ENCODE results near the gene ADGRD1. TPM values are rescaled to one million over a fixed set of nuclear protein-coding genes. Genes with fewer than 3 reads are reported as not detected.
A peak's percentile ranks its signal among the peaks of the same experiment; 100 is the strongest.

Gene ADGRD1
- polyA plus RNA-seq, 3 donors, result 4.7 to 17.9 (median 4.9) TPM

DNA sequence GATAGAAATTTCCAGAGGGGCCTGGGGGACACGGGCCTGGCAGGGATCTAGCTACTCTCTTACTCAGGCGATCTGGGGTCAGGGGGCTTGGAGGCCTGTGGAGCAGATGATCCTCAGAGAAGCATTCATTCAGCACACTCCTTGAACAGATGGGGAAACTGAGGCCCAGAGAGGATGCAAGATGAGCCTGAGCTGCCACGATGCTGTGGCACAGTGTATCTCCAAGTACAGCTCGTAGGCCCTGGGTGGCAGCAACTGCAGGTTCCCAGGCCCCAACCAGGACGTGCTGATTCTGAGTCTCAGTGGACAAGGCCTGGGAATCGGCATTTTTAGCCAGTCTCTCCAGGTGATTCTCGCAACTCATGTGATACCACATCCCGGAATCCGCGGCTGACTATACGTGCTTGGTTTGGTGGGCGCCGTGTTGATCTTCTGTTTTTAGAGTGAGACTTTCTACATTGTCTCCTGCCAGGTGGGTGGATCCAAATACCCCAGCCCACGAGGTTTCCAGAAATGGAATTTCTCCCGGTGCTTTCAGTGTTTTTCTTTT is 22.5 kb downstream of the ADGRD1 start:
- H2AFZ ChIP-seq (ENCODE audit: insufficient read depth, low read depth, low read length, poor library complexity, severe bottlenecking), result no peak overlapping the region
- Mint-ChIP-seq H3K4me3 (no peak overlapping the region), H3K9me3 (peaks cover 2 to 6% (median 4%) of the 10 kb centered on the region in 7 donors), H3K4me1 (peaks cover 62% of the 10 kb centered on the region), H3K36me3 (peaks cover 57 to 59% of the 10 kb centered on the region in 2 donors), H3K27me3 (ENCODE audit: low read depth in 3 of 3) (peaks cover 0 to 2% (median 0%) of the 10 kb centered on the region in 3 donors), H3K27ac (no peak overlapping the region)
- H4K20me1 ChIP-seq (ENCODE audit: insufficient read depth, low read length), result no peaks in the 10 kb centered on the region
- no peak overlapping the region for H3K4me3 ChIP-seq (replicated peaks in 1 of 3; ENCODE audit: low read depth in 2 of 3, low read length in 3 of 3)
- H3K4me2 ChIP-seq (replicated peaks; ENCODE audit: extremely low read depth, low read length, poor library complexity, severe bottlenecking), result no peak overlapping the region
- TF ChIP-seq CTCF (IDR thresholded peaks at IDR 0.05), result no peak
- H3K79me2 ChIP-seq (ENCODE audit: insufficient read depth, low read length), result no peaks in the 10 kb centered on the region
- H3K9ac ChIP-seq (ENCODE audit: insufficient read depth, low read length, poor library complexity, severe bottlenecking), result no peak overlapping the region
- H3K27ac ChIP-seq (ENCODE audit: low read depth in 1 of 2, low read length in 2 of 2), result no peak overlapping the region
- H3K9me3 ChIP-seq (replicated peaks in 1 of 2; ENCODE audit: control insufficient read depth in 1 of 2, insufficient read depth in 1 of 2, low read length in 2 of 2), result no peaks in the 10 kb centered on the region
- intact Hi-C loops (cut with micrococcal nuclease), result no loop called here
- no peaks in the 10 kb centered on the region for H3K27me3 ChIP-seq (ENCODE audit: control insufficient read depth in 2 of 2, insufficient read depth in 2 of 2, low read length in 2 of 2)
- peaks cover 41 to 47% of the 10 kb centered on the region in 2 donors for H3K4me1 ChIP-seq (ENCODE audit: control insufficient read depth in 1 of 2, insufficient read depth in 2 of 2, low read length in 2 of 2)
- H3K36me3 ChIP-seq (replicated peaks in 1 of 2; ENCODE audit: control insufficient read depth in 1 of 2, insufficient read depth in 2 of 2, low read length in 2 of 2), result peaks cover 16 to 40% of the 10 kb centered on the region in 2 donors
- 96% methylated on average over 14 of the region's 15 CpGs for WGBS (ENCODE audit: insufficient coverage)
- DNase-seq, result no peak

DNA sequence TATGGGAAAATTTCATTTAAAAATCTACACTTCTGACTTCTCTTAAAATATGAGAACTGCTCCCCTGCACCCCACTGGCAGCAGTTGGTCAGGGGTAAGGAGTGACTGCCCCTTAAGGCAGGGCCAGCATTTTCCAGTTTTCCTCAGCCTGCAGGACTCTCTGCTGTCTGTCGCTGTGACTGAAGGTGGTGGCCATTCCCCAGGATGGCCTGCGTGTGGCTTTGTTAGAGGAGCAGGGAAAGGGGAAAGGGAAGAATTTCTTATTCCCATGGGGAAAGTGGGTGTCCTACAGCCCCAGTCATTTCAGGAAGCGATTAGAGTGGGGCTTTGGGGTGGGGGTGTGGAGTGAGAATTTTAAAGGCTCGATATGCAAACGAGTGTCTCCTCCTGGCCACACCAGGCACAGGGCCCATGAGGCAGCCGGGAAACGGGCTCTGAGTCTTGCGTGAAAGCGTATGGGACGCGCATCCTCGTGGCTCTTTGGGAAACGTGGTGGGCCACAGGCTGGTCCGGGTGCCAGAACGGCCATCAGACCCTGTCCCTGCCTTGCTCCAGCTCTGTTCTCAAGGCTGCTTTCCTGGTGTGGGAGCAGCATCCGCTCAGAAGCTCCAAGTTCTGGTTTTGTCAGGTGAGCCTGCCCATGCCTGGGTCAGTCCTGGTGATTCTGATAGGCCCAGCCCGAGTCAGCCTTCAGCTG is 23.5 kb downstream of the ADGRD1 start:
- no peak overlapping the region for H3K9ac ChIP-seq (ENCODE audit: insufficient read depth, low read length, poor library complexity, severe bottlenecking)
- no peak for TF ChIP-seq CTCF (IDR thresholded peaks at IDR 0.05)
- H3K79me2 ChIP-seq (ENCODE audit: insufficient read depth, low read length), result no peaks in the 10 kb centered on the region
- H3K9me3 ChIP-seq (replicated peaks in 1 of 2; ENCODE audit: control insufficient read depth in 1 of 2, insufficient read depth in 1 of 2, low read length in 2 of 2), result no peaks in the 10 kb centered on the region
- intact Hi-C loops (cut with micrococcal nuclease), result no loop called here
- H3K4me3 ChIP-seq (replicated peaks in 1 of 3; ENCODE audit: low read depth in 2 of 3, low read length in 3 of 3), result no peak overlapping the region
- Mint-ChIP-seq H3K4me3 (no peak overlapping the region), H3K4me1 (peaks cover 65% of the 10 kb centered on the region), H3K9me3 (peaks cover 2 to 7% (median 4%) of the 10 kb centered on the region in 7 donors), H3K27ac (peak overlapping the region in 1 of 7 donors; percentile 12), H3K36me3 (peaks cover 47 to 49% of the 10 kb centered on the region in 2 donors), H3K27me3 (ENCODE audit: low read depth in 3 of 3) (no peaks in the 10 kb centered on the region)
- no peak overlapping the region for H3K27ac ChIP-seq (ENCODE audit: low read depth in 1 of 2, low read length in 2 of 2)
- H4K20me1 ChIP-seq (ENCODE audit: insufficient read depth, low read length), result no peaks in the 10 kb centered on the region
- H3K36me3 ChIP-seq (replicated peaks in 1 of 2; ENCODE audit: control insufficient read depth in 1 of 2, insufficient read depth in 2 of 2, low read length in 2 of 2), result peaks cover 6 to 30% of the 10 kb centered on the region in 2 donors
- H3K4me1 ChIP-seq (ENCODE audit: control insufficient read depth in 1 of 2, insufficient read depth in 2 of 2, low read length in 2 of 2), result peaks cover 51 to 56% of the 10 kb centered on the region in 2 donors
- no peak overlapping the region for H3K4me2 ChIP-seq (replicated peaks; ENCODE audit: extremely low read depth, low read length, poor library complexity, severe bottlenecking)
- no peak overlapping the region for H2AFZ ChIP-seq (ENCODE audit: insufficient read depth, low read depth, low read length, poor library complexity, severe bottlenecking)
- no peaks in the 10 kb centered on the region for H3K27me3 ChIP-seq (ENCODE audit: control insufficient read depth in 2 of 2, insufficient read depth in 2 of 2, low read length in 2 of 2)
- WGBS (ENCODE audit: insufficient coverage), result 98% methylated on average over 16 of the region's 17 CpGs
- DNase-seq, result no peak
